HG02642 (cell line): Measurements from ENCODE around the gene PDGFA.

Source experiments
- ATAC-seq: cut with Tn5 transposase; IDR thresholded peaks from one replicate; pipeline ENCODE4 v1.9.1; 2021; ENCODE audit warnings: mild to moderate bottlenecking; ENCODE audit not compliant: unreplicated experiment, poor library complexity

PDGFA gene

GRCh38 chr7:477626-478220 lies 41.9 kb downstream of the PDGFA start:
- ATAC-seq: no peak

- no peak for ATAC-seq
These were observed 42.8 kb downstream of the PDGFA start for GRCh38 chr7:476736-477360.

GRCh38 chr7:475951-476441 lies 43.6 kb downstream of the PDGFA start:
- no peak for ATAC-seq

- no peak for ATAC-seq
These were observed 44.3 kb downstream of the PDGFA start for GRCh38 chr7:475425-475728.

- no peak for ATAC-seq
These were observed 44.8 kb downstream of the PDGFA start for GRCh38 chr7:474605-475424.

- ATAC-seq: no peak
These were observed 45.6 kb downstream of the PDGFA start for GRCh38 chr7:473870-474604.

- ATAC-seq: no peak
These were observed 46.4 kb downstream of the PDGFA start for GRCh38 chr7:473211-473734.

GRCh38 chr7:472640-472957 lies 47.0 kb downstream of the PDGFA start:
- ATAC-seq: no peak

- ATAC-seq: no peak
These were observed 47.6 kb downstream of the PDGFA start for GRCh38 chr7:471866-472639.

GRCh38 chr7:471191-471865 lies 48.3 kb downstream of the PDGFA start:
- ATAC-seq: no peak

GRCh38 chr7:469563-469961 lies 50.1 kb downstream of the PDGFA start:
- no peak for ATAC-seq

GRCh38 chr7:468681-469562 lies 50.7 kb downstream of the PDGFA start:
- ATAC-seq: no peak

GRCh38 chr7:467856-468545 lies 51.6 kb downstream of the PDGFA start:
- ATAC-seq: no peak

GRCh38 chr7:467393-467828 lies 52.2 kb downstream of the PDGFA start:
- no peak for ATAC-seq

- ATAC-seq: no peak
These were observed 53.0 kb downstream of the PDGFA start for GRCh38 chr7:466465-467191.

- no peak for ATAC-seq
These were observed 53.8 kb downstream of the PDGFA start for GRCh38 chr7:465710-466400.
